Measurements from ENCODE around the gene CES5A.
"Not testable (repeated sequence)": the region's sequence is repeated elsewhere in the genome, so short reads cannot be mapped to it uniquely, and the experiment has no call there.

- TF ChIP-seq, protein P1, sequence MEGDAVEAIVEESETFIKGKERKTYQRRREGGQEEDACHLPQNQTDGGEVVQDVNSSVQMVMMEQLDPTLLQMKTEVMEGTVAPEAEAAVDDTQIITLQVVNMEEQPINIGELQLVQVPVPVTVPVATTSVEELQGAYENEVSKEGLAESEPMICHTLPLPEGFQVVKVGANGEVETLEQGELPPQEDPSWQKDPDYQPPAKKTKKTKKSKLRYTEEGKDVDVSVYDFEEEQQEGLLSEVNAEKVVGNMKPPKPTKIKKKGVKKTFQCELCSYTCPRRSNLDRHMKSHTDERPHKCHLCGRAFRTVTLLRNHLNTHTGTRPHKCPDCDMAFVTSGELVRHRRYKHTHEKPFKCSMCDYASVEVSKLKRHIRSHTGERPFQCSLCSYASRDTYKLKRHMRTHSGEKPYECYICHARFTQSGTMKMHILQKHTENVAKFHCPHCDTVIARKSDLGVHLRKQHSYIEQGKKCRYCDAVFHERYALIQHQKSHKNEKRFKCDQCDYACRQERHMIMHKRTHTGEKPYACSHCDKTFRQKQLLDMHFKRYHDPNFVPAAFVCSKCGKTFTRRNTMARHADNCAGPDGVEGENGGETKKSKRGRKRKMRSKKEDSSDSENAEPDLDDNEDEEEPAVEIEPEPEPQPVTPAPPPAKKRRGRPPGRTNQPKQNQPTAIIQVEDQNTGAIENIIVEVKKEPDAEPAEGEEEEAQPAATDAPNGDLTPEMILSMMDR (IDR thresholded peaks at IDR 0.05) = not testable (repeated sequence)
- not testable (repeated sequence) for TF ChIP-seq POLR2A, POLR2AphosphoS5, EP300 (IDR thresholded peaks at IDR 0.05)
Observed at GRCh38 chr16:55813730-55814129, 61.4 kb downstream of the CES5A start.

All from gastroesophageal sphincter (tissue), 3 donors.